Limb (tissue), 2 donors: ENCODE data around the gene HBM.
"Not testable (repeated sequence)": the region's sequence is repeated elsewhere in the genome, so short reads cannot be mapped to it uniquely, and the experiment has no call there.

ENCODE experiments used
- DNase-seq, 2 donors: peaks; one replicate each; pipeline ENCODE4 v3.0.0-alpha.2; 2016; ENCODE audit errors: extremely low spot score in 2 of 2

HBM gene

GRCh38 chr16:183005-183404 lies 17.2 kb downstream of the HBM start:
- no peak for DNase-seq

GRCh38 chr16:185213-185612 lies 19.4 kb downstream of the HBM start:
- no peak for DNase-seq

DNA sequence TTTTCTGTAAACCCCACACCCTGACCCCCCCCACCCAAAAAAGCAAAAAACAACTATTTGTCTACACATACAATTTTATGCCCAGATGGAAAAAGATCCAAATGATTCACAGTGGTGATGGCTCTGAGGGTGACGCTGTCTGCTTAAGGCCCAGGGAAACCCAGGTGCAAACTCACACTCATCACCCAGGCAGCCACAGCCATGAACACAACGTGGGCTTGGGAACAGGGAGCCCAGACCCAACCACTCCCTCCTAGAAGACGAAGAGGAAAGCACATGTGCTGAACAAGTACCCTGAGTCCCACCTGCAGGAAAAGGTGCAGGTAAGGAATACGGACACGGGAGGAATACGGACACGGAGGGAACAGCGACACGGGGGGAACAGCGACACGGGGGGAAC lies 19.9 kb downstream of the HBM start:
- DNase-seq, result no peak

GRCh38 chr16:187330-187729 lies 21.6 kb downstream of the HBM start:
- no peak for DNase-seq

- DNase-seq, result no peak
Measured at GRCh38 chr16:188674-189073, 22.9 kb downstream of the HBM start.

DNA sequence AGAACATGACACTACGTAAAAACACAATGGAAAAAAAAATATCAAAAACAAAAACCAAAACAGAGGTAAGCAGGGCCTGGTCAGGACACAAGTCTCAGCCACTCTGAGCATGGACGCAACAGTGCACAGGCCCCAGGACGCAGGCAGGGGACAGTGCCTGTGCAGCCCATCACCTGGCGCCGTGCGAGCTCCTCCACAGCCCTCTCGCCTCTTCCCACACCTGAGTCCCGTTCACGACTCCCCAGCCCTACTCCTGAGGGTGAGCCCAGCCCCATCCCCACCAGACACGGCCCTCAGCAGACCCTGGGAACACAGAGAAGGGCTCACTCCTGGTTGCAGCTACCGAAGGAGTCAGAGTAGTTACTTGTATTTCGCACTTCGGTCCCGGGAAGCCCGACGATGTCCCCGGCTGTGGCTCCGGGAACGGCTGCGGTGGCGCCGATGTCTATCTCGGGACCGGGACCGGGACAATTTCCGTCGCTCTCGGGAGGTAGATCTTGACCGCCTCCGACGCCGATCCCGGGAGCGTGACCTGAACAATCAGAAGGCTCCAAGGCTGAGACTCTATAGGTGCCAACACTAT lies 23.9 kb downstream of the HBM start:
- DNase-seq, result no peak

GRCh38 chr16:191831-192230 lies 26.1 kb downstream of the HBM start:
- DNase-seq, result no peak

- no peak for DNase-seq
Measured at GRCh38 chr16:192686-193085, 26.9 kb downstream of the HBM start.

- DNase-seq, result no peak
Measured at GRCh38 chr16:193441-193840, 27.7 kb downstream of the HBM start.

GRCh38 chr16:194516-194915 lies 28.7 kb downstream of the HBM start:
- no peak for DNase-seq

DNA sequence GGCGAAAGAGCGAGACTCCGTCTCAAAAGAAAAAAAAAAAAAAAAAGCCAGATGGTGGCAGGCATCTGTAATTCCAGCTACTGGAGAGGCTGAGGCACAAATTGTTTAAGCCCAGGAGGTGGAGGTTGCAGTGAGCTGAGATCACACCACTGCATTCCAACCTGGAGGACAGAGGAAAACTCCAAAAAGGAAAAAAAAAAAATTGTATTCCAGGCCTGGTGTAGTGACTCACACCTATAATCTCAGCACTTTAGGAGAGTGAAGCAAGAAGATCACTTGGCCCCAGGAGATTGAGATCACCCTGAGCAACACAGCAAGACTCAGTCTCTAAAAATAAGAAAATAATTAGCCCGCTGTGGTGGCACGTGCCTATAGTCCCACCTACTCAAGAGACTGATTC lies 34.6 kb downstream of the HBM start:
- DNase-seq, result no peak

DNA sequence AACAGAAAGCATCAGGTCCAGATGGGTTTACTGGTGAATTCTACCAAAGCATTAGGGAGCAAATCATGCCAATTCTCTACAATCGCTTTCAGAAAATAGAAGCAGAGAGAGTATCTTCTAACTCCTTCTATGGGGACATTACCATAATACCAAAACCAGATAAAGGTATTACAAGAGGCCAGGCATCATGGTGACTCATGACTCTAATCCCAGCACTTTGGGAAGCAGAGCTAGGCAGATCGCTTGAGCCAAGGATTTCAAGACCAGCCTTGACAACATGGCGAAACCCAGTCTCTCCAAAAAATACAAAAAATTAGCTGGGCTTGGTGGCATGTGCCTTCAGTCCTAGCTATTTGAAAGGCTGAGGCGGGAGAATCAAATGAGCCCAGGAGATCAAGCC lies 37.5 kb downstream of the HBM start:
- no peak for DNase-seq

GRCh38 chr16:204046-204445 lies 38.3 kb downstream of the HBM start:
- DNase-seq, result not testable (repeated sequence)

- not testable (repeated sequence) for DNase-seq
Measured at GRCh38 chr16:209359-209758, 43.6 kb downstream of the HBM start.

GRCh38 chr16:211631-212180 lies 45.9 kb downstream of the HBM start:
- not testable (repeated sequence) for DNase-seq

DNA sequence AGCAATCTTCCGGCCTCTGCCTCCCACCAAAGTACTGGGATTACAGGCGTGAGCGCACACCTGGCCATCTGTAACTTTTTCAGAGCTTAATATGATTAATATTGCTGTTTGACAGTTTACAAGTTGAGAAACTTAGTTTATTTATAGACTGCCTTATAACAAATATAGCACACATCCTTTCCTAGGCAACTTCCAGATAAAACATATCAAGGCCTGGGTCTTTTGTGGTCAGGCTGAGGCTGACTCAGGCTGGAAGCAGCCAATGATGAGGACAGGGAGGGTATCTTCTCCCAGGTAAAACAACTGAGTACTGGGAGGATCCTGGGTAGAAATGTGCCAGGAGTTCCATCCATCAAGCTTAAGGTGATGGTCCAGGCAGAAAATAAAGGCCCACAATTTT lies 47.2 kb downstream of the HBM start:
- DNase-seq, result no peak
